ENCODE data around the gene HES3. TPM values are rescaled to one million over a fixed set of nuclear protein-coding genes. Genes with fewer than 3 reads are reported as not detected.

The HES3 gene
- total and polyA plus RNA-seq, 10 of the 15 experiments (the other 5 are each of a cell fraction or from before 2014, with no cell fraction given): not detected

DNA sequence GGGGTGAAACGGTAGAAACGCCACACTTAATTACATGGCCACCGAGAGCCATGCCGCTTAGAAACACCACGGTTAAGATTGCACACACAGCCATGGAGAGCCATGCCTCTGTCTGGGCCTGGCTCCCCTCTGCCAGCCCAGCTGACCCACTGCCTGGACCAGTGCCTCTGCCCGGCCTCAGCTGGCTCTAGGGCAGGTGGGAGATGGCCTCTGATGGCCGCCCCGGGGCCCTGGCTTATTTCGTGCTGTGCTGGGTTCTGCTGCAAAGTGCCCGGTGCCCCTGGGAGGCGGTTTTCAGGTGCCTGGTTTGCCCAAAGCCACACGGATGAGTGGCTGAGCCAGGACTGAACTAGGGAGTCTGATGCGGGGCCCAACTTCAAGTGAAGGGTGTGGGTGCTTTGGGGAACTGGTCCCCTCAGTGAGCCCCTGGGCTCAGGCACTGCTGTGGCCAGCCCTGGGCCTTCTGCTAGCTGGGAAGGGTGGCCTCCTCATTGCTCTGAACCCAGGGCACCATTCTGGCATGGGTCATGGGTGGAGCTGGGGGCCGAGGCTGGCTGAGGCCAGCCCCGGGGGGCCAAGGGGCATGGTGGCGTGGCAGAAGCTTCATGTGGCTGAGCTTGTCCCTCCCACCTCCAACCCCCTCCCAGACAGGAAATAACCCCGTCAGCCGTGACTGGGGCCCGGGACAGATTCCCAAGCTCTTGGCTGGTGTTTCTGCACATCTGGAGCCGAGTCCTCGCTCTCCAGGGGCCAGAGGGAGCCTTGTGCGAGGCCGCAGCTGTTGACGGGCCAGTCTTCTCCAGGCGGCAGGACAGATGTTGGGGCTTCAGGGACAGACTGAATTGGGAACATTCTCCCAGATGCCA is 18.8 kb downstream of the HES3 start (continued):
- TF ChIP-seq ZNF687 (IDR thresholded peaks at IDR 0.05): no peak
- no peak for TF ChIP-seq BCL3 (IDR thresholded peaks at IDR 0.05; ENCODE audit: borderline replicate concordance, insufficient read depth, low read depth, low read length, poor library complexity, severe bottlenecking)
- no peak for TF ChIP-seq RAD51 (IDR thresholded peaks at IDR 0.05)
- TF ChIP-seq POLR2AphosphoS2 (IDR thresholded peaks at IDR 0.05; ENCODE audit: low read depth, low read length): no peak
- TF ChIP-seq SMARCA5 (IDR thresholded peaks at IDR 0.05): no peak

DNA sequence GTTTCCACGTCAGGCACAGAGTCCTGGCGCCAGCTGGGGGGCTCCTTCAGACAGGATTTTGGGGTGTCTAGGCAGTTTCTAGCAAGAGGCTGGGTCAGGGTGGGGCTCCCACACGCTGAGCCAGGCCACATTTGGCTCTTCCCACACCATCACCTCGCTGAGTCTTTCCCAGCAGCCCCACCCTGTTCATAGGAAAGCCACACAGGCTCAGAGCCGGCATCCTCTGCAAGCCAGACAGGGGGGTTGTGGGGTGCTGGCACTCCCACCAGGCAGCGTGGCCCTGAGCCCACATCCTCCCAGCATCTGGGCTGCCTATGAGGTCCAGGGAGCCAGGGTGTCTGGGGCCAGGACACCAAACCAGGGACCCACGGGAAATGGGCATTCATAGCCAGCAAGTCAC is 19.7 kb downstream of the HES3 start:
- no peak overlapping the region for H3K4me3 ChIP-seq
- no peaks in the 10 kb centered on the region; a peak in 1 of 4 replicates for H3K27me3 ChIP-seq (replicated peaks in 1 of 2; ENCODE audit: control insufficient read depth in 2 of 2, insufficient read depth in 2 of 2, low read length in 1 of 2)
- no peak for ATAC-seq
- peaks cover 3% of the 10 kb centered on the region; the same call in 1 of the 2 replicates for H3K4me1 ChIP-seq (ENCODE audit: control insufficient read depth, insufficient read depth, low read length)
- no peak overlapping the region for H2AFZ ChIP-seq (ENCODE audit: control insufficient read depth, low read depth, low read length)
- no peak for DNase-seq (ENCODE audit: low read depth, low spot score)
- ChIA-PET SMC1A (ENCODE audit: uncharacterized antibody, unreplicated experiment) (no interaction called here), CTCF (no interaction called here), RAD21 (ENCODE audit: unreplicated experiment) (no interaction called here), POLR2A (no interaction called here)
- no peak overlapping the region for H3K9ac ChIP-seq (ENCODE audit: control insufficient read depth, insufficient read depth, low read length)
- H3K9me3 ChIP-seq (replicated peaks; ENCODE audit: control insufficient read depth, insufficient read depth, low read length): no peaks in the 10 kb centered on the region
- BruUV-seq (replicated peaks): no TSS peak
- in situ Hi-C loops (cut with MboI) (no loop called here), intact Hi-C loops (cut with micrococcal nuclease; ENCODE audit: unreplicated experiment) (no loop called here)
- H3K79me2 ChIP-seq (ENCODE audit: control insufficient read depth, insufficient read depth, low read length): no peaks in the 10 kb centered on the region
- no peak overlapping the region for H3K27ac ChIP-seq (ENCODE audit: control insufficient read depth, insufficient read depth)
- WGBS (ENCODE audit: insufficient coverage, insufficient replicate concordance, low lambda C conversion rate, missing lambda C conversion rate): 77% methylated on average over 7 of the region's 7 CpGs
- H3K36me3 ChIP-seq (ENCODE audit: control insufficient read depth in 2 of 2, insufficient read depth in 2 of 2, low read length in 1 of 2): peaks cover 0 to 4% of the 10 kb centered on the region in 2 experiments; a peak in 2 of 4 replicates
- no peak overlapping the region for H3K4me2 ChIP-seq (ENCODE audit: control insufficient read depth, insufficient read depth)
- no peaks in the 10 kb centered on the region for H4K20me1 ChIP-seq (ENCODE audit: control insufficient read depth, insufficient read depth)
- FAIRE-seq: no peak
- TF ChIP-seq NRF1 (conservative IDR thresholded peaks at IDR 0.05; ENCODE audit: low read depth, low read length): no peak
- TF ChIP-seq CUX1 (IDR thresholded peaks at IDR 0.05; ENCODE audit: insufficient replicate concordance, low read depth, low read length): no peak
- TF ChIP-seq NR2C1 (IDR thresholded peaks at IDR 0.05): no peak
- no peak for TF ChIP-seq FOXM1 (IDR thresholded peaks at IDR 0.05; ENCODE audit: low read depth, low read length)

All from GM12878 (cell line).